ENCODE data around the gene NTN4. TPM values are rescaled to one million over a fixed set of nuclear protein-coding genes. Genes with fewer than 3 reads are reported as not detected.

Gene NTN4
- polyA plus RNA-seq, 1 of the 3 experiments (the other 2 are of a cell fraction): 0.08 TPM

GRCh38 chr12:95701275-95701674 is 89.3 kb downstream of the NTN4 start:
- DNase-seq: no peak
- ChIA-PET POLR2A (no interaction called here), CTCF (interaction anchor here (0.6 kb wide), 1 partner anchor 10 kb away, joined by 3 read pairs; no protein-coding TSS in a partner anchor)
- Histone ChIP-seq H3K4me2 (no peak overlapping the region), H3K79me2 (ENCODE audit: insufficient read depth) (no peaks in the 10 kb centered on the region), H3K27me3 (ENCODE audit: insufficient read depth) (no peaks in the 10 kb centered on the region), H3F3A (replicated peaks; ENCODE audit: insufficient read depth) (no peaks in the 10 kb centered on the region), H4K20me1 (ENCODE audit: insufficient read depth) (no peaks in the 10 kb centered on the region), H3K9me3 (no peaks in the 10 kb centered on the region), H3K36me3 (replicated peaks in 1 of 2; ENCODE audit: control insufficient read depth in 1 of 2, insufficient read depth in 2 of 2, low read length in 1 of 2) (no peaks in the 10 kb centered on the region), H3K4me1 (ENCODE audit: control insufficient read depth in 1 of 2, insufficient read depth in 2 of 2, low read depth in 1 of 2, low read length in 1 of 2) (no peaks in the 10 kb centered on the region), H3K9ac (no peak overlapping the region), H3K9me2 (no peaks in the 10 kb centered on the region), H3K4me3 (ENCODE audit: low read depth in 2 of 2, low read length in 1 of 2) (no peak overlapping the region), H2AFZ (ENCODE audit: low read depth) (no peak overlapping the region), H3K27ac (ENCODE audit: low read depth in 2 of 2, low read length in 1 of 2) (no peak overlapping the region)
- 25% methylated on average over 2 of the region's 2 CpGs for WGBS (ENCODE audit: low lambda C conversion rate)
- no peak for TF ChIP-seq MAX (IDR thresholded peaks at IDR 0.05; ENCODE audit: low read depth)
- no peak for TF ChIP-seq GATA2 (CRISPR knock-in tag; IDR thresholded peaks at IDR 0.05)
- TF ChIP-seq FOSL2 (IDR thresholded peaks at IDR 0.05; ENCODE audit: borderline replicate concordance, low read depth): no peak
- no peak for TF ChIP-seq RCOR1 (IDR thresholded peaks at IDR 0.05; ENCODE audit: low read length)
- TF ChIP-seq POLR2AphosphoS5 (IDR thresholded peaks at IDR 0.05; ENCODE audit: low read depth, low read length): no peak
- TF ChIP-seq SIN3A (IDR thresholded peaks at IDR 0.05; ENCODE audit: borderline replicate concordance, low read depth, low read length): no peak
- no peak for TF ChIP-seq MEF2A (IDR thresholded peaks at IDR 0.05; ENCODE audit: borderline replicate concordance, low read depth)
- no peak for TF ChIP-seq TAF1 (IDR thresholded peaks at IDR 0.05; ENCODE audit: borderline replicate concordance, low read depth, low read length)

GRCh38 chr12:95700316-95700785 is 90.2 kb downstream of the NTN4 start:
- Histone ChIP-seq H3K9me3 (no peaks in the 10 kb centered on the region), H3K27ac (ENCODE audit: low read depth in 2 of 2, low read length in 1 of 2) (no peak overlapping the region), H3K4me3 (ENCODE audit: low read depth in 2 of 2, low read length in 1 of 2) (no peak overlapping the region), H3K36me3 (replicated peaks in 1 of 2; ENCODE audit: control insufficient read depth in 1 of 2, insufficient read depth in 2 of 2, low read length in 1 of 2) (no peaks in the 10 kb centered on the region), H2AFZ (ENCODE audit: low read depth) (no peak overlapping the region), H3K4me1 (ENCODE audit: control insufficient read depth in 1 of 2, insufficient read depth in 2 of 2, low read depth in 1 of 2, low read length in 1 of 2) (no peaks in the 10 kb centered on the region), H3K27me3 (ENCODE audit: insufficient read depth) (no peaks in the 10 kb centered on the region), H3F3A (replicated peaks; ENCODE audit: insufficient read depth) (no peaks in the 10 kb centered on the region), H3K79me2 (ENCODE audit: insufficient read depth) (no peaks in the 10 kb centered on the region), H3K9me2 (no peaks in the 10 kb centered on the region), H3K9ac (no peak overlapping the region), H3K4me2 (no peak overlapping the region), H4K20me1 (ENCODE audit: insufficient read depth) (no peaks in the 10 kb centered on the region)
- ChIA-PET CTCF (no interaction called here), POLR2A (no interaction called here)
- 54% methylated on average over 7 of the region's 7 CpGs for WGBS (ENCODE audit: low lambda C conversion rate)
- TF ChIP-seq GABPA (IDR thresholded peaks at IDR 0.05; ENCODE audit: low read depth) (no peak), TAF1 (IDR thresholded peaks at IDR 0.05; ENCODE audit: borderline replicate concordance, low read depth, low read length) (no peak), PBX3 (IDR thresholded peaks at IDR 0.05) (no peak), SMC3 (IDR thresholded peaks at IDR 0.05; ENCODE audit: low read depth, low read length) (no peak), JUND (IDR thresholded peaks at IDR 0.05) (no peak), POLR2AphosphoS5 (IDR thresholded peaks at IDR 0.05; ENCODE audit: low read depth, low read length) (no peak), YY1 (IDR thresholded peaks at IDR 0.05; ENCODE audit: low read depth) (no peak)
- no peak for DNase-seq
